Jurkat, Clone E6-1 (cell line): Measurements from ENCODE around the gene IGSF9.

Experiments used
- DNase-seq: peaks from one replicate; pipeline ENCODE4 v3.0.0-alpha.2; 2011; ENCODE audit warnings: low read depth, low spot score
- H3K4me3 ChIP-seq: 2 replicates; pipeline ENCODE4 v1.5.1; 2011; ENCODE audit warnings: mild to moderate bottlenecking, low read length, control low read depth, moderate library complexity

The IGSF9 gene

DNA sequence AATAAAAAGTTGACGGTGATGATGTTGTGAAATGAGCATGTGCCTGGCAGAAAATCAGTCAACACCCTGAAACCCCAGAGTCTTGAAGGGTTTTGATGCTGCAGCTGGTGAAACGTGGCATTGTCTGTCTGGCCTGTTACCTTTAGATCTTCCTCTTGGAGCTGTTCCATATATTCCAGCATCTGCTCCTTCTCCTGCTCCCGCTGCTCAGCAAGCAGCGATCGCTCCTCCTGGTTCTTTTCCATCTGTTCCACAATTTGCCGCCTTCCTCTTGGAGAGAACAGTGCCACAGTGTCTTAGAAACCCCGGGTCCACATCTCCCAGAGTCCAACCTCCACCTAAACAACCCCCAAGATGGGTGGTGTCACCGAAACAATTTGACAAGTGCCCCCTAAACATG lies 61.1 kb downstream of the IGSF9 start:
- no peak for DNase-seq
- no peak overlapping the region for H3K4me3 ChIP-seq

GRCh38 chr1:159883134-159883533 lies 62.3 kb downstream of the IGSF9 start:
- no peak overlapping the region for H3K4me3 ChIP-seq
- no peak for DNase-seq

DNA sequence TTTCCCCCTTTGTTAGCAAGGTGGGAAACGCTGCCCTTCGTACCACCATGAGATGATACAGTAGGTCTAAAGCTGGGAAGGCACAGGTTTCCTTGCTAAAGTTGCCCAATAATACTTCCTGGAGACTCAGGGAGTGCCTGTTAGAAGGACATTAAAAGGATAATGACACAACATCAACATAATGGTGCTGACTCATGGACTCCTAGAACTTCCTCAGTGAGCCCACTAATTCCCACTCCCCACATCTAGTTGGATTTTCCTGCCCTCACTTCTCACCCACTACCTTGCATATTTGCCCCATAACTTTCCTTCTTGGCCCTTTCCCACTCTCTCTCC lies 62.9 kb downstream of the IGSF9 start:
- no peak for DNase-seq

DNA sequence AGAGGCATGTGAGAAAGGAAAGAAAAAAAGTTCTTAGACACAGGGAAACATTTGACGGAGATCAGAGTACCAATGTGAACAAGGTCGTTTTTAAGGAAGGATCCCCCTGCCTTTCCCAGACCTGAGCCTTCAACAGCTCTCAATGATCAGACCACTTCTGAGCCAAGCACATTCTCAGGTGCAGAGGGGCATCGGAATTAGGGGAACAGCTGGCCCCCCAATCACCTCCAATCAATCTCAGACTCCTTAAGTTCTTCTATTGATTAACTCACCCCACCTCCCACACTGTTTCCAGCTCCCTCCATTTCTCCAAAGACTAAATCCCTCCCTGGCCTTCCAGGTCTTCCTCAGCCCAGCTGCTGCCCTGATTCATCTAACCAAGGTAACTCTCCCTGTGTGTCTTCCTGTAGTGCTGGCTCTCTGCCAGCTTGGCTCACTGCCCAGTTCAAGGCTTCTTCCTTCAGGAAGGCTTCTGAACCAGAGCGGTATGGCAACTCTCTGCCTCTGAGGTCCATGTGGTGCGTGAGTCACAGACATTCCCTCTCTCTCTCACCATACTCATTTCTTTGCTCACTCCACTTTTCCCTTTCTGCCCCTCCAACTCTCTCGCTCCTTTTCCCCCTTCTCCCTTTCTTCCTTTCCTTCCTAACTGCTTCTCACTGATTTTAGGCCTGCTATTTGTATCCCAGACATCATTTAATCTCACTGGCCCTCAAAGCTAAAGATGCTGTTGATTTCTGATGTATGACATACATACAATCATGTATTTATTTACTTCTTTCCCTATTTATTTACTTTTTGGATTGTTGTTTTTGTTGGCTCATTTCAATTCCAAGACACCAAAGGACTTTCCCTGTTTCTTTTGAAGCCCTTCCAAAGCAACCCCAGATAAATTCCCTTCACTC lies 63.5 kb downstream of the IGSF9 start:
- no peak overlapping the region for H3K4me3 ChIP-seq
- peak; percentile 30 for DNase-seq

More for the DNA sequence above, 62.9 kb downstream of the IGSF9 start:
- H3K4me3 ChIP-seq = no peak overlapping the region

GRCh38 chr1:159880430-159880829 lies 65.0 kb downstream of the IGSF9 start:
- DNase-seq = no peak
- H3K4me3 ChIP-seq = no peak overlapping the region

DNA sequence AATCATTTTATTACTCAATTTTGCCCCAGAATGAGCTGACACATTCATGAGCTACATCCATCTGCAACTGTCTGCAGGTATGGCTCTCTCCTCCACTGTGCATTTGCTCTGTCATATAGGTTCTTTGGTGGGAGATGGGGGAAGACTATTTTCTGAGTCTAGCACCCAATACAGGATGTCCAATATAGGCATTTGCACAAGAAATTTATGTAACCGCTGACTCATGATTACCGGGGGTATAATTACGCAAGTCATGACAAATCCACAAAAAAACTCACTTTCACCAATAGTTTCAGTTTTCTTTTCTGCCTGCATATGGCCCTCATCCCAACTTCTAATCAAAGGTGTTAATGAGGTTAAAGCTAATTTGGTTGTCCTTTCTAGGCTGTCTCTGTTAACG lies 65.4 kb downstream of the IGSF9 start:
- H3K4me3 ChIP-seq = no peak overlapping the region
- no peak for DNase-seq

DNA sequence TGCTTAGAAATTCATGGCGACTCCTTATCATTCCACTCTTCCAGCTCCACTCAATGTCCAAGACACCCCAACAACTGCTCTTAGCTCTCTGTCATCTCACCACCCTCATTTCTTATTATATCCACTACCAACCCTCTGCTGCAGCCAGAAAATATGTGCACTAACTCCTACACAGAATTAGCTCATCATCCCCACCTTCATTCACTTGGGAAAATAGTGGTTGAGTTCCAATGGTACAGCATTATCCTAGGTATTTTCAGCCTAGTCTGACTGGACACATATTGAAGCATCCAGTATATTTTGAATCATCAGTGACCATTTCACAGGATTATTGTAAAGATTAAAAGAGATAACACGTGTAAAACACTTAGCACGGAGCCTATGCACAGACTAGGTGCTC lies 66.3 kb downstream of the IGSF9 start:
- no peak overlapping the region for H3K4me3 ChIP-seq

GRCh38 chr1:159877695-159878444 lies 67.5 kb downstream of the IGSF9 start:
- H3K4me3 ChIP-seq = no peak overlapping the region
- no peak for DNase-seq

More for the DNA sequence above, 66.3 kb downstream of the IGSF9 start:
- no peak for DNase-seq
